Hepatocyte (in vitro differentiated cells): ENCODE measurements around the gene SLC38A10. TPM values are rescaled to one million over a fixed set of nuclear protein-coding genes. Genes with fewer than 3 reads are reported as not detected.

ENCODE experiments used
- DNase-seq: peaks from one replicate; pipeline ENCODE4 v3.0.0-alpha.2; 2016; ENCODE audit warnings: low spot score
- H2AFZ ChIP-seq: fragments of 200-600 bp; sonication (generic); 2 replicates; pipeline ENCODE4 v1.6.0; 2016; ENCODE audit warnings: antibody characterized with exemption, mild to moderate bottlenecking
- H3K27ac ChIP-seq: fragments of 200-600 bp; sonication (generic); 2 replicates; pipeline ENCODE4 v1.5.1; 2016; ENCODE audit warnings: mild to moderate bottlenecking
- H3K27me3 ChIP-seq: fragments of 200-600 bp; sonication (generic); 2 replicates; pipeline ENCODE4 v1.6.1; 2016
- H3K36me3 ChIP-seq: fragments of 200-600 bp; sonication (generic); replicated peaks from 2 replicates; pipeline ENCODE4 v1.5.1; 2016; ENCODE audit warnings: low read depth; ENCODE audit not compliant: insufficient read depth
- H3K4me1 ChIP-seq: fragments of 200-600 bp; sonication (generic); 2 replicates; pipeline ENCODE4 v1.5.1; 2016; ENCODE audit warnings: mild to moderate bottlenecking, moderate library complexity; ENCODE audit not compliant: insufficient read depth
- H3K4me2 ChIP-seq: fragments of 200-600 bp; sonication (generic); 2 replicates; pipeline ENCODE4 v1.6.0; 2016
- H3K4me3 ChIP-seq: fragments of 200-600 bp; sonication (generic); 2 replicates; pipeline ENCODE4 v1.5.1; 2016; ENCODE audit warnings: mild to moderate bottlenecking
- H3K79me2 ChIP-seq: fragments of 200-600 bp; sonication (generic); 2 replicates; pipeline ENCODE4 v1.6.0; 2017; ENCODE audit warnings: mild to moderate bottlenecking
- H3K9me2 ChIP-seq: fragments of 200-600 bp; sonication (generic); replicated peaks from 2 replicates; pipeline ENCODE4 v1.6.0; 2017; ENCODE audit warnings: mild to moderate bottlenecking; ENCODE audit not compliant: insufficient read depth
- H3K9me3 ChIP-seq: fragments of 200-600 bp; sonication (generic); 2 replicates; pipeline ENCODE4 v1.5.1; 2016; ENCODE audit warnings: low read depth, mild to moderate bottlenecking
- H4K20me1 ChIP-seq: fragments of 200-600 bp; sonication (generic); 2 replicates; pipeline ENCODE4 v1.6.0; 2016; ENCODE audit warnings: mild to moderate bottlenecking; ENCODE audit not compliant: insufficient read depth, poor library complexity, severe bottlenecking
- EZH2 ChIP-seq: fragments of 200-600 bp; sonication (generic); IDR thresholded peaks from 2 replicates; pipeline ENCODE4 v1.6.1; 2016; ENCODE audit warnings: antibody characterized with exemption, mild to moderate bottlenecking, borderline replicate concordance
- EZH2phosphoT487 ChIP-seq: fragments of 200-600 bp; sonication (generic); IDR thresholded peaks from one replicate; pipeline ENCODE4 v1.6.1; 2018; ENCODE audit warnings: antibody characterized with exemption, mild to moderate bottlenecking, low read depth, moderate library complexity; ENCODE audit not compliant: unreplicated experiment, severe bottlenecking
- WGBS: methylation state at CpG from one replicate; pipeline ENCODE4 v1.1.6; 2016; ENCODE audit warnings: low lambda C conversion rate; ENCODE audit errors: missing lambda C conversion rate; 5-methylcytosine and 5-hydroxymethylcytosine counted together
- polyA plus RNA-seq: library from polyadenylated mRNA; unstranded; fragments of >200 nt; fragmentation: Nextera tagmentation; extraction: Ambion mirVana; gene quantifications from 2 replicates; pipeline ENCODE4 v1.2.1, GENCODE V29; 2016
- total RNA-seq: library from RNA; depleted of rRNA; stranded (reverse); fragments of >200 nt; gene quantifications from 2 replicates; pipeline ENCODE4 v1.2.3, GENCODE V29; 2014
- TF ChIP-seq, protein P1 (sequence below): fragments of 200-600 bp; sonication (generic); IDR thresholded peaks from 2 replicates; pipeline ENCODE4 v1.5.1; 2016; ENCODE audit warnings: antibody characterized with exemption, mild to moderate bottlenecking; ENCODE audit not compliant: poor library complexity

SLC38A10 gene
- total and polyA plus RNA-seq, 2 experiments from 2014 or later = 91.4 to 124 TPM

DNA sequence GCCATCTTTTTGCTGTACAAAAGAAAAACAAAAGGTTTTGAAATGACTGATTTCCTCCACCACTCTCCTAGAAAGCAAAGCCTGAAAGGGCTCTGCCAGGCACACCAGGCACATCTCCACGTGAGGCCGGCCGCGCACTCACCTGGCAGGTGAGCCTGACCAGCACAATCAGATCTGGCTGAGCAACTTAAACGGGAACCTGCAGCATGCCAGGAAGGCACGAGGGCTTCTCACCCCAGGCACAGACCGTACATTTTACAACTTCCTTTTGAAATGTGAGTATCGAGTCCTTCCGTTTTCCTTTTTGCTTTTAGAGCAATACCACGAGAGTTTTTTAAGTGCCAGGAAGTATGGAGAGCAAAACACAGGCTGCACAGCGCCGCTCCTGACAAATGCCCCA lies 22.5 kb downstream of the SLC38A10 start:
- no peak for DNase-seq
- no peaks in the 10 kb centered on the region for H3K27me3 ChIP-seq
- no peaks in the 10 kb centered on the region for H3K9me3 ChIP-seq
- H3K4me1 ChIP-seq = no peaks in the 10 kb centered on the region
- no peaks in the 10 kb centered on the region for H4K20me1 ChIP-seq
- H3K4me3 ChIP-seq = no peak overlapping the region
- H2AFZ ChIP-seq = no peak overlapping the region
- no peaks in the 10 kb centered on the region for H3K36me3 ChIP-seq
- H3K79me2 ChIP-seq = no peaks in the 10 kb centered on the region
- no peak for TF ChIP-seq EZH2phosphoT487
- TF ChIP-seq, protein P1, sequence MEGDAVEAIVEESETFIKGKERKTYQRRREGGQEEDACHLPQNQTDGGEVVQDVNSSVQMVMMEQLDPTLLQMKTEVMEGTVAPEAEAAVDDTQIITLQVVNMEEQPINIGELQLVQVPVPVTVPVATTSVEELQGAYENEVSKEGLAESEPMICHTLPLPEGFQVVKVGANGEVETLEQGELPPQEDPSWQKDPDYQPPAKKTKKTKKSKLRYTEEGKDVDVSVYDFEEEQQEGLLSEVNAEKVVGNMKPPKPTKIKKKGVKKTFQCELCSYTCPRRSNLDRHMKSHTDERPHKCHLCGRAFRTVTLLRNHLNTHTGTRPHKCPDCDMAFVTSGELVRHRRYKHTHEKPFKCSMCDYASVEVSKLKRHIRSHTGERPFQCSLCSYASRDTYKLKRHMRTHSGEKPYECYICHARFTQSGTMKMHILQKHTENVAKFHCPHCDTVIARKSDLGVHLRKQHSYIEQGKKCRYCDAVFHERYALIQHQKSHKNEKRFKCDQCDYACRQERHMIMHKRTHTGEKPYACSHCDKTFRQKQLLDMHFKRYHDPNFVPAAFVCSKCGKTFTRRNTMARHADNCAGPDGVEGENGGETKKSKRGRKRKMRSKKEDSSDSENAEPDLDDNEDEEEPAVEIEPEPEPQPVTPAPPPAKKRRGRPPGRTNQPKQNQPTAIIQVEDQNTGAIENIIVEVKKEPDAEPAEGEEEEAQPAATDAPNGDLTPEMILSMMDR = no peak
- TF ChIP-seq EZH2 = no peak
- no peak overlapping the region for H3K27ac ChIP-seq
- WGBS = 83% methylated on average over 12 of the region's 12 CpGs
- no peaks in the 10 kb centered on the region for H3K9me2 ChIP-seq
- H3K4me2 ChIP-seq = no peak overlapping the region

DNA sequence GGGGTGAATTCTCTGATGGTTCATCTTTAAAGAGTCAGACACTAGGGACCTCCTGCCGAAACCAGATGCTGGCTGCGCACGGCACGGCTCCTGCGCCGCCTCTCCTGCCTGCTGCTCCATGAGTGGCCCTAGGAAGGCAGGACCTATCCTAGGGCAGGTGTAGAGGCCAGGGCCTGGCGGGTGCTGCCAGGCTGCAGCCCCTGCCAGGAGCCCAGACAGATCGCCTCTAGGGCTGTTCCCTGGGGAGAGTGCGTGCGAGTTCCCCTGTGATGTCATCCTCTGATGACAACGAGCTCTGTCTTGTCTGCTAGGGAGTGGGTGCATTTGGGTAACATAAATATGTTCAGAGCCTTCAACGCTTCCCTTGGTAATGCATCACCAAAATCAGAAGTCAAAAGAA lies 23.9 kb downstream of the SLC38A10 start:
- H3K9me3 ChIP-seq = no peaks in the 10 kb centered on the region
- no peaks in the 10 kb centered on the region for H3K9me2 ChIP-seq
- DNase-seq = no peak
- no peaks in the 10 kb centered on the region for H3K27me3 ChIP-seq
- WGBS = 97% methylated on average over 12 of the region's 12 CpGs
- no peaks in the 10 kb centered on the region for H3K4me1 ChIP-seq
- no peaks in the 10 kb centered on the region for H3K36me3 ChIP-seq
- no peak overlapping the region for H3K27ac ChIP-seq
- H4K20me1 ChIP-seq = no peaks in the 10 kb centered on the region
- no peak overlapping the region for H3K4me3 ChIP-seq
- no peaks in the 10 kb centered on the region for H3K79me2 ChIP-seq
- TF ChIP-seq EZH2phosphoT487 = no peak
- no peak for TF ChIP-seq EZH2
- H3K4me2 ChIP-seq = no peak overlapping the region
- H2AFZ ChIP-seq = no peak overlapping the region

DNA sequence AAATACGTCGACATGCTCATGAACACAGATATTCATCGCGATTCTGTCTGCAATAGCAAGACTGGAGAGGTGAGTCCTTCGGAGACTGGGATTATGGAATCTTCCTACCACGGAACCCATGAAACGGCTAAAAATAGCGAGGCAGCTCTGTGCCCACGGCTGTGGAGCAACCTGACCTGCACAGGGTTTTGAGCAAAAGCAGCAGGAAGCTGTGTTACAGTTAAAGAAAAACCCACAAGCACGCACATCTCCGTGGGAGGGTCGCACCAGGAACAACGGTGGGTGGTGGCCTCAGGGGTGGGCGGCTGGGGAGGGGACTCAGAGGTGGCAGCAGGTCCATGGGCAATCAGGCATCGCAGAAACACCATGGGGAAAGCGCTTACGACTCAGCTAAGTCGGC lies 24.8 kb downstream of the SLC38A10 start:
- H3K79me2 ChIP-seq = no peaks in the 10 kb centered on the region
- no peak for TF ChIP-seq EZH2
- TF ChIP-seq, protein P1 = no peak
- no peak for TF ChIP-seq EZH2phosphoT487
- H3K27ac ChIP-seq = no peak overlapping the region
- H4K20me1 ChIP-seq = no peaks in the 10 kb centered on the region
- no peaks in the 10 kb centered on the region for H3K4me1 ChIP-seq
- DNase-seq = no peak
- no peaks in the 10 kb centered on the region for H3K9me3 ChIP-seq
- H3K36me3 ChIP-seq = no peaks in the 10 kb centered on the region
- no peak overlapping the region for H3K4me3 ChIP-seq
- no peak overlapping the region for H2AFZ ChIP-seq
- H3K27me3 ChIP-seq = no peaks in the 10 kb centered on the region
- no peak overlapping the region for H3K4me2 ChIP-seq
- H3K9me2 ChIP-seq = no peaks in the 10 kb centered on the region
- WGBS = 96% methylated on average over 18 of the region's 18 CpGs

DNA sequence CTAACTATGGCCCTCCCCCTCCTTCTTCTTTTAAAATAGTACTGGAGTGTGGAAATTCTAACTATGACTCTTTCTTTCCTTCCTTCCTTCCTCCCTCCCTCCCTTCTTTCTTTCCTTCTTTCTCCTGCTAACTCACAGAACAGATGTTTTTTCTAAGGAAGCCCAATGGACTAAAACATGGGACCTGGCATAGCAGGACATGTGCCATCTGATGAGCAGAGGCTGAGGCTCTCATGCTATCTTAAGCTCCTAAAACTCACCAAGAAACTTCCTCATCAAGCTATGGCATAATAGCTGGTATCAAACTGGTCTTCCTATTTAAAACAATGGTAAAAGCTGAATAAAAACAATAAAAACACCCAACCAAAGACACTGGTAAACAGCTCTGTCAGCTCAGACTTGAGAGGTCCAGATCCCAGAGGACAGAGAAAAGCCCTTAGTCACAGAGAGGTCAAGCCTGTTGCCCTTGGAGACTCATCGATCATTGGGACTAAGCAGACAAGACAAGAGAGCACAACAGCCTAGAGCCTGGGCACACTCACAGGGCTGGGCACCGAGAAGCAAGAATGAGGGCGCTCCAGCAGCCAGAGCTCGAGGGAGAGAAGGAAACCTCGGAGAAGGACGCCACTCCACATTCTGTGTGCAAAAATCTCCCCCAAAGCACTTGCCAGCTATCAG lies 27.6 kb downstream of the SLC38A10 start:
- no peaks in the 10 kb centered on the region for H3K36me3 ChIP-seq
- WGBS = 98% methylated on average over 6 of the region's 6 CpGs
- DNase-seq = no peak

More for the DNA sequence above, 27.6 kb downstream of the SLC38A10 start:
- no peaks in the 10 kb centered on the region for H3K27me3 ChIP-seq
- no peaks in the 10 kb centered on the region for H3K79me2 ChIP-seq
- no peak overlapping the region for H3K27ac ChIP-seq
- no peaks in the 10 kb centered on the region for H3K4me1 ChIP-seq
- no peaks in the 10 kb centered on the region for H4K20me1 ChIP-seq
- H2AFZ ChIP-seq = no peak overlapping the region
- H3K9me2 ChIP-seq = no peaks in the 10 kb centered on the region
- H3K9me3 ChIP-seq = no peaks in the 10 kb centered on the region
- TF ChIP-seq EZH2 (no peak), EZH2phosphoT487 (no peak)
- TF ChIP-seq, protein P1 = no peak
- H3K4me2 ChIP-seq = no peak overlapping the region
- H3K4me3 ChIP-seq = no peak overlapping the region
